OCI-LY3 (cell line): ENCODE measurements around the gene RPS6KB2.

Experiments
- H2AFZ ChIP-seq: fragments of 200-600, 300-600 bp; shearing (Covaris generic); 2 replicates; pipeline ENCODE4 v1.6.0; 2014; ENCODE audit warnings: antibody characterized with exemption, low read depth, low read length
- H3K27ac ChIP-seq: fragments of 200-600, 300-600 bp; sonication (generic); 2 replicates; pipeline ENCODE4 v1.5.1; 2014; ENCODE audit warnings: mild to moderate bottlenecking, low read length, moderate library complexity, mixed read lengths
- H3K27me3 ChIP-seq: fragments of 200-600, 300-600 bp; sonication (generic); 2 replicates; pipeline ENCODE4 v1.6.1; 2014; ENCODE audit warnings: low read depth, low read length, mixed read lengths
- H3K36me3 ChIP-seq: fragments of 200-600, 300-600 bp; sonication (generic); replicated peaks from 2 replicates; pipeline ENCODE3; 2014; ENCODE audit warnings: low read depth, low read length, mixed read lengths
- H3K4me1 ChIP-seq: fragments of 300-600, 200-600 bp; sonication (generic); 2 replicates; pipeline ENCODE4 v1.6.1; 2014; ENCODE audit warnings: low read length, mixed read lengths
- H3K4me2 ChIP-seq: fragments of 200-600, 300-600 bp; sonication (generic); 2 replicates; pipeline ENCODE4 v1.6.1; 2014; ENCODE audit warnings: low read length, mixed read lengths
- H3K4me3 ChIP-seq: fragments of 300-600, 200-600 bp; sonication (generic); 2 replicates; pipeline ENCODE4 v1.5.1; 2014; ENCODE audit warnings: antibody characterized with exemption, mild to moderate bottlenecking, low read length, moderate library complexity
- H3K79me2 ChIP-seq: fragments of 300-600, 200-600 bp; shearing (Covaris generic); 2 replicates; pipeline ENCODE4 v1.6.1; 2014; ENCODE audit warnings: mild to moderate bottlenecking, low read length, mixed read lengths
- H3K9ac ChIP-seq: fragments of 300-600, 200-600 bp; shearing (Covaris generic); 2 replicates; pipeline ENCODE4 v1.6.0; 2014; ENCODE audit warnings: mild to moderate bottlenecking, low read length, moderate library complexity
- H3K9me3 ChIP-seq: fragments of 200-600, 300-600 bp; shearing (Covaris generic); 2 replicates; pipeline ENCODE4 v1.6.1; 2014; ENCODE audit warnings: low read length, mixed read lengths; ENCODE audit not compliant: insufficient read depth
- H4K20me1 ChIP-seq: fragments of 200-600, 300-600 bp; sonication (generic); 2 replicates; pipeline ENCODE4 v1.6.1; 2016; ENCODE audit warnings: low read length, mixed read lengths; ENCODE audit not compliant: insufficient read depth
- EZH2phosphoT487 ChIP-seq: fragments of 200-600 bp; shearing (Covaris generic); IDR thresholded peaks from 2 replicates; pipeline ENCODE4 v1.6.1; 2018; ENCODE audit warnings: antibody characterized with exemption, mixed run types, low read depth
- TF ChIP-seq, protein P1 (sequence below): fragments of 200-600, 300-600 bp; sonication (generic); IDR thresholded peaks from 2 replicates; pipeline ENCODE4 v1.5.1; 2014; ENCODE audit warnings: antibody characterized with exemption, low read length, low read depth

The RPS6KB2 gene

DNA sequence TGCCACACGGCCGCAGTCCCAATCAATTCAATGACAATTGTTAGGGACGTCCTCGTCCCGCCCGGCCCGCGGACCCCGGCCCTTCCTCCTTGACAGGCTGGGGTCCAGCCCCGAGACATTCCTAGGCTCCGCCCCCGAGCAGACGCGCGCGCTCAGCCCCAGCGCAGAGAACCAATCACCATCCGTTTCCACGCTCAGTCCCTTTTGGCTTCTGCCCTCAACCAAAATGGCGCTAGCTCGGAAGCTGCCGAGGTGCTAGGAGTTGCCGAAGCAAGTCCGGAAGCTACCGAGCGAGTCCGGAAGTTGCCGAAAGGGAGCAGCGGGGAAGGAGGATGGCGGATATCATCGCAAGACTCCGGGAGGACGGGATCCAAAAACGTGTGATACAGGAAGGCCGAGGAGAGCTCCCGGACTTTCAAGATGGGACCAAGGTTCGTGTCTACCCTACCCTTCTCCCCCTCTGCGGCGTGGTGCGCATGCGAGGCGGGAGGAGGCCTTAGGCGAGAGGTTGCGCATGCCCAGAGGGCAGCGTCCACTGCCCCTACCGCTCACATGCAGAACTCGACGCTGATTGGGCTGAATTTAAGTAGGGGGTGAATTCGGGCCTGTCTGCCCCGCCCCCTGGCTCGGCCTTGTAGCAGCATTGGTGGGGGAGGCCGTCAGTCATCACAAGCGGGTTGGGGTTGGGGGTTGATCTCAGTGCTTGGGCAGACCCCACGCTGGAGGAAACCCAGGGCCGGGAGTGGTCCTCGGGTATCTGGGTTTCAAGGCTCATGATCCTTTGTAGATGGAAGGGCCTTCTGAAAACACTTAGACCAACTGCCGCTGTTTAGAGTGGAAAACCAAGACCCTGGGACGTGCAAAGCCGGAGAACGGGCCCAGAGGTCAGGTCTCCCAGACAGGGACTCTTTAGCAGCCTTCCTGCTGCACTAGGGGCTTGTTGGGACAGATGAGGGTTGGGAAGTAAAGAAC lies 54.8 kb downstream of the RPS6KB2 start, which contains the start of gene AIP:
TSS of gene AIP (plus strand) at position 200 of the 972 bp plus-strand sequence. CDS start at position 333, 133 bp downstream.
- Histone ChIP-seq H3K27ac (peak within 1 kb of the TSS; percentile 82), H3K4me3 (peak within 1 kb of the TSS; percentile 76), H3K36me3 (peaks cover 13% of the 10 kb centered on the region), H3K4me2 (peak within 1 kb of the TSS; percentile 95), H4K20me1 (peaks cover 9% of the 10 kb centered on the region; the same call in 1 of the 2 replicates), H3K27me3 (0 out of 2 replicates have a peak, but pooled peaks cover 5% of the 10 kb centered on the region), H2AFZ (peak within 1 kb of the TSS; percentile 25), H3K9ac (peak within 1 kb of the TSS; percentile 68), H3K9me3 (no peaks in the 10 kb centered on the region), H3K79me2 (peaks cover 38% of the 10 kb centered on the region), H3K4me1 (peaks cover 56% of the 10 kb centered on the region)
- TF ChIP-seq, protein P1, sequence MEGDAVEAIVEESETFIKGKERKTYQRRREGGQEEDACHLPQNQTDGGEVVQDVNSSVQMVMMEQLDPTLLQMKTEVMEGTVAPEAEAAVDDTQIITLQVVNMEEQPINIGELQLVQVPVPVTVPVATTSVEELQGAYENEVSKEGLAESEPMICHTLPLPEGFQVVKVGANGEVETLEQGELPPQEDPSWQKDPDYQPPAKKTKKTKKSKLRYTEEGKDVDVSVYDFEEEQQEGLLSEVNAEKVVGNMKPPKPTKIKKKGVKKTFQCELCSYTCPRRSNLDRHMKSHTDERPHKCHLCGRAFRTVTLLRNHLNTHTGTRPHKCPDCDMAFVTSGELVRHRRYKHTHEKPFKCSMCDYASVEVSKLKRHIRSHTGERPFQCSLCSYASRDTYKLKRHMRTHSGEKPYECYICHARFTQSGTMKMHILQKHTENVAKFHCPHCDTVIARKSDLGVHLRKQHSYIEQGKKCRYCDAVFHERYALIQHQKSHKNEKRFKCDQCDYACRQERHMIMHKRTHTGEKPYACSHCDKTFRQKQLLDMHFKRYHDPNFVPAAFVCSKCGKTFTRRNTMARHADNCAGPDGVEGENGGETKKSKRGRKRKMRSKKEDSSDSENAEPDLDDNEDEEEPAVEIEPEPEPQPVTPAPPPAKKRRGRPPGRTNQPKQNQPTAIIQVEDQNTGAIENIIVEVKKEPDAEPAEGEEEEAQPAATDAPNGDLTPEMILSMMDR, result no peak
- no peak for TF ChIP-seq EZH2phosphoT487

DNA sequence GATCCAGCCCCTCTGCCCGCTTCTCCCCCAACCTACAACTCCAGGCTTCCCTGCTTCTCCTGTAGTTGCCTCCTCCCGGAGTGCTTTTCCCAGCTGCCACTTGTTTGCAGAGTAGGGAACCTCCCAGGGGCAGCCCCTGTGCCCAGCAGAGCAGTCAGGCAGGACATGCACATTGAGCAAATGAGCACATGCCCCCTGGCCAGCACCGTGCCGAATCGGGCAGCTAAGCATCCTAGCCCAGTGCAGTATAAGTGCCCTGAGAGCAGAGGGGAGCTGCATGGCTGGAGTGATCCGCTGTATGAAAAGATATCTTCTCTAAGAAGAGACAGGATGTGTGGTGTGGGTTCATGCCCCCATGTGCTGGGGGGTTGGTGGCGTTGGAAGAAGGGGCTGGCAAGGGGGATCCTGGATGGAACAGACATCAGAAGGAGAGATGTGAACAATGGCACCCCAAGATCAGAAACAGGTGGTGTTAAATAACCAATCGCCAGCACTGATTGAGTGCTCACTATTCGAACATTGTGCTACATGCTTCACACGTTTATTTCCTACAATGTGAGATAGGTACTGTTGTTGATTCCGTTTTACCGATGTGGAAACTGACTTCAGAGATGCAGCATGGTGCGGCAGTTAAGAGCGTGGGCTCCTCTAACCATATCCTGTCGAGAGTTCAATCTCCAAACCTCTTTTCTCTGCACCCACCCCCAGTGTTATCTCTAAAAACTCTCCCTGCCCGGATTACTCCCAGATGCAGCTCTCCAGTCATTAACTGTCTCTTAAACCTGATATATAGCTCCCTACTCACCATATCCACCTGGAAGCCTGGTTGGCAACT lies 55.8 kb downstream of the RPS6KB2 start:
- Histone ChIP-seq H3K4me1 (peaks cover 58% of the 10 kb centered on the region), H3K36me3 (peaks cover 14% of the 10 kb centered on the region), H3K9ac (peak overlapping the region; percentile 68), H3K79me2 (peaks cover 39% of the 10 kb centered on the region), H3K4me2 (peak overlapping the region; percentile 95), H3K4me3 (peak overlapping the region; percentile 76), H3K27ac (peak overlapping the region; percentile 82), H4K20me1 (peaks cover 10% of the 10 kb centered on the region; the same call in 1 of the 2 replicates), H3K9me3 (no peaks in the 10 kb centered on the region), H2AFZ (no peak overlapping the region), H3K27me3 (0 out of 2 replicates have a peak, but pooled peaks cover 5% of the 10 kb centered on the region)
- TF ChIP-seq, protein P1, result no peak
- no peak for TF ChIP-seq EZH2phosphoT487

DNA sequence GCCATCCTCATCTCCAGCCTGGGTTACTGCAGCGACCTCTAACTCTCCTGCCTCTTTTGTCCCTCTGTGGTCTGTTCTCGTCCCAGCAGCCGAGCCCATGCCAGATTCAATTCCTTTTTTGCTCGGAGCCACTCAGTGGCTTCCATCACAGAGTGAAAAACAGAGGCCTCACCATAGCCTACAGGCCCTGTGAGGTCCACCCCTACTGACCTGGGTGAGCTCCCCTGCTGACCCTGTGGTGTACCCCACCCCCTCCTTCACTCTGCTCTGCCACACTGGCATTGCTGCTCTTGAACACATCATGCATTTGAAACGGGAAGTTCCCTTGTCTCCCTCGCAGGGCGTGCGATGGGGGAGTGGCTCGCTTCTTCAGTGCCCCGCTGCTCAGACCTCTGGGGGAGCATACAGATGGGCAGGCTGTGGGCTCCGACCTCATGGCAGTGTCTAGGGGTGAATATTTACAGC lies 56.6 kb downstream of the RPS6KB2 start:
- peaks cover 58% of the 10 kb centered on the region for H3K4me1 ChIP-seq
- H2AFZ ChIP-seq, result no peak overlapping the region
- 0 out of 2 replicates have a peak, but pooled peaks cover 3% of the 10 kb centered on the region for H3K27me3 ChIP-seq
- TF ChIP-seq, protein P1, result no peak; the same call in 1 of the 2 replicates
- no peak for TF ChIP-seq EZH2phosphoT487
- no peaks in the 10 kb centered on the region for H3K9me3 ChIP-seq
- H3K9ac ChIP-seq, result peak overlapping the region; percentile 68
- H3K4me3 ChIP-seq, result peak overlapping the region; percentile 76
- peaks cover 39% of the 10 kb centered on the region for H3K79me2 ChIP-seq
- peak overlapping the region; percentile 95 for H3K4me2 ChIP-seq
- H3K36me3 ChIP-seq, result peaks cover 18% of the 10 kb centered on the region
- H4K20me1 ChIP-seq, result peaks cover 10% of the 10 kb centered on the region; the same call in 1 of the 2 replicates
- peak overlapping the region; percentile 82 for H3K27ac ChIP-seq
